HuH-7 (cell line): ENCODE measurements around the gene C18orf63.
A peak's percentile ranks its signal among the peaks of the same experiment; 100 is the strongest.
"Not testable (repeated sequence)": the region's sequence is repeated elsewhere in the genome, so short reads cannot be mapped to it uniquely, and the experiment has no call there.

Experiments
- DNase-seq: peaks from one replicate; pipeline ENCODE4 v3.0.0; 2011; ENCODE audit warnings: low spot score

The C18orf63 gene

DNA sequence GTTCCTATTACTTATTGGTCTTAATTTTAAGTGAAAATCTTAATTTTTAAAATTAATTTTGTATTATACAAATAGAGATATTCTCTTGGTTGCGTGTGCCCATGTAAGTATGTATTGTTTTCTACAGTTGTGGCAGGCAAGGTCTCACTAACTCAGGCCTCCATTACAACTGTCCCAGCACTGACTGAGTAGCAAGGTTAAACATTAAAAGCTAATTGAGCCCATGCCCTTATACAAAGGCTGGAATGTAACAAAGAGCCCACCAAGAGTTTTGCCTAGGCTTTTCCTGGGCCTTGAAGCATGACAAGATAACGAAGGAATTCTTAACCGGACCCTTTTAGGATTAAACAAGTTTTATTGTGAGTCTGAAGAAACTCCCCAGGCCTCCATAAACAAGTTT lies 11.2 kb downstream of the C18orf63 start:
- not testable (repeated sequence) for DNase-seq

DNA sequence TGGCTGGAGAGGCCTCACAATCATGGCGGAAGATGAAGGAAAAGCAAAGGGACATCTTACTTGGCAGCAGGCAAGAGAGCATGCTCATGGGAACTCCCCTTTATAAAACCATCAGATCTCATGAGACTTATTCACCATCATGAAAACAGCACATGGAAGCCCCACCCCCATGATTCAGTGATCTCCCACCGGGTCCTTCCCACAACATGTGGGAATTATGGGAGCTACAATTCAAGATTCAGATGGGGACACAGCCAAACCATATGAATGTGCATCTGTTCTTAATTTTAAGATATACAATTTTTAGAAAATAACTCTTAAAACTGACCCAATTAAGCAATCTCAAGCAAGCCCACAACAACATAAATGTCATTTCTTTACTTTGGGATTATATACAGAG lies 12.6 kb downstream of the C18orf63 start:
- no peak for DNase-seq

DNA sequence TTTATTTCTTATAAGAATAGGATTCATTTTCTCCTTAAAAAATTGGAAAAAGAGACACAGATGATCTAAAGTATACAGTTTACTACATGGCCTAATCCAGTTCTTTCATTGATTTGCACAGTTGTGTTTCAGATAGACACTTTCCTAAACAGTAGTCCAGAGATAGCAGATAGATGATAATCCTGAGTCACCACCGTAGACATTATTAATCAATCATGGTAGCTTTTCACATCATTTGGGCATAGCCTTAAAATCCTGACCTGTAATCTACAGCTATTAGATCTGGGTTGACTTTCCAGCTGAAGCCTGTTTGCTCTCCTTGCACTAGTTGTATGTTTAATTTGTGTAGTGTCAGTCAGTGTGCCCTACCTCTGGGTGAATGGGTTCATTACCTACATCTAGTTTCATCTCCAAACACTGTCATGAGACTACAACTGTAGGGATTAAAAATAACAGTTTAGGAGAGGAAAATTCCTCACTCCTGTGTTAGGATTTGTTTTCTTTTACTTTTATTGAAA lies 14.1 kb downstream of the C18orf63 start:
- no peak for DNase-seq

DNA sequence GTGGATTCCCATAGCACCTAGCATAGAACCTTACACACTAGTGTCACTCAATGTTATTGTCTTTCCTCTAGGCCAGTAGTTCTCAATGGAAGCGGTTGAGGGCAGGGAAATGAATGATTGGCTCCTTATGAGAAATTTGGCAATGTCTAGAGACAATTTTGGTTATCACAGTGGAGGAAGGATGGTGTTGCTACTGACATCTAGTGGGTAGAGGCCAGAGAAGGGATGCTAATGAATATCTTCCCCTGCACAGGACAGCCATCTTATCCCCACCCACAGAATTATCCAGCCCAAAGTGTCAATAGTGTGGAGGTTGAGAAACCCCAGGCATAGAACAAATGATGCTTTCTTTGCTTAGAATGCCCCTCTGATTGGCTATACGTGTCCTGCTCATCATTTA lies 15.8 kb downstream of the C18orf63 start:
- peak; percentile 16 for DNase-seq

DNA sequence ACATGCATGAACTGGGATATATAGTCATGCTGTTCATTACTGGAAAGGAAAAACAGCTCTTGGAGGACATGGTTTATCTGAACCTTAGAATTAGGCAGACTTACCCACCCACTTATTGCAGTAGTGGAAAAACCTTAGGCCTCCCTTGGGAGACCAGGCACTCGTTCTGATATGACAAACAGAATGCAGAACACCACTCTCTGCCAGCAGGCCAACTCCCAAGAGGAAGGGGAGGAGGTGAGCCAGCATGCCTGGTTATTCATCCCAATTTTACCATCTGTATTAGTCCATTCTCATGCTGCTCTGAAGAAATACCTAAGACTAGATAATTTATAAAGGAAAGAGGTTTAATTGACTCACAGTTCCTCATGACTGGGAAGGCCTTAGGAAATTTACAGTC lies 17.5 kb downstream of the C18orf63 start:
- DNase-seq = no peak

DNA sequence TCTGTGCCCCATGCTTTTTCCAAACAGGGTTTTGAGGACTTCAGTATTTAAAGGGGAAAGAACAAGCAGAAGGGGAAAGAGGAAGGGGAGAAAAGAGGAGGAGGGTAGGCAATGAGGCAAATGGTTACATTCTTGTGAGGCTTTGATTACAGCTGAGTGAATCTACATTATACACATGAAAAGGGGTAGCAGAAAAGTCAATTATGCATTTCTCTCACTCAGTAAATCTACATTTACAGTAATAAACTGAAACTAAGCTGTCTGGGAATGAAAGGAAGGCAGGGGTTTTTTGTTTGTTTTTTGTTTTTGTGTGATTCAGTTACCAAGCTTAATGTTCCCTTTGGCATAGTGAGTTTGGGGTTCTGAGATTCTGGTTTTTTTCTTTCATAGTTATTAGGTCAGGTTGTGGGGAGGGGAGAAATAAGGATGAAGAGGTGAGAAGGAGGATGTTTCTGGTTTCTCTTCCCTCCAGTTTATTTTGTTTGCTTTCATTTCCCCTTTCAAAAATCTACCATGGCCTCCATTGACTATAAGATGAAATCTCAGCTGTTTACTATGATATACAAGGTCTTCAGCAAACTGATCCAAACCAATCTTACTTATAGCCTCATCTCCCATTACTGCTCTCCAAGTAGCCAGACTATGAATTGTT lies 18.7 kb downstream of the C18orf63 start:
- DNase-seq = no peak

DNA sequence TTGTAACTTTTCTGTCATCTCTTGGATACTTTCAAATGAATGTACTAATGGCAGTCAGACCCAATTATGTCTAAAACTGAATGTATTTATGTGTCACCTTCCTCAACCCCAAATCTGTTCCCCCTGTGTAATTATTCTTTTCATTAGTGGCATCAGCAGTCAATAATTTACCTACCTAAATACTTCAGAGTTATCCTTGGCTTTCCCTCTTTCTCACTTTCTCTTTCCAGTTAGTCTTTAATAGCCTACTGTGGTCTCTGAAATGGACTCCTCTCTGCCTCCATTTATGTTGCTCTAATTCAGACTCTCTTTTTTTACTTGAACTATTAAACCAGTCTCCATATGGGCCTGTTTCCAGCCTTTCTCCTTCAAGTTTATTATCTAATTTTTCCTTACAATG lies 21.0 kb downstream of the C18orf63 start:
- DNase-seq = no peak

DNA sequence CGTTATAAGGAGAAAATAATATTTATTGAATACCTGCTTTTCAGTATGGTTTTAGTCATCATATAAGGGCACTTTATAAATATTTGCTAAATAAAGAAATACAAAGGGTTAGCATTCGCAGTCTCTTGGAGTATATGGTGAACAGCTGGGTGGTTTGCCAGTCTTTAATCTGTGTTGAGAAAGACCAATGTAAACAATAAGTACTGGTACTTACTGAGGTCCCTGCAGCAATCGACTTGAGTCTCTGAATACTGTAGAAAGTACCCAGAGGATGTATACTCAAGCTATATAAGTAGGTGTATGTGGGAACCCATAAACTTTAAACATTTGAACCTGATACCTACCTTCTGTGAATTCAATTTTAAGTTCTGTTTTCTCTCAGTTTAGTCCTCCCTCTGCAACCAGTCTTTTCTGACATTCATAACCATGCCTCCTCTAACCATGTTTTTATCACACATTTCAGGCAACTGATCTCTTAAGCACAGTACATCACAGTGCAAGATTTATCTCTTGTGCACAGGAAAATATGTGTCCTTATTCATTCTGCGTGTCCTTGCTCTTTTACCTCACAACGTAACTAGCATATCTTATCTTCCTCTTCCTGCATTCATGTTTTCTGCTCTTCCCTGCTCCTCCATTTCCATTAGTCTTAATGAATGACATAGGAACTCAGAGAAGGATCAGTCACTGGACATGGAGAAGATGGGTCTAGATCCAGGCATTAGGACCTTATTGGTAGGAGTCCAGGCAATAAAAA lies 21.7 kb downstream of the C18orf63 start:
- DNase-seq = no peak

DNA sequence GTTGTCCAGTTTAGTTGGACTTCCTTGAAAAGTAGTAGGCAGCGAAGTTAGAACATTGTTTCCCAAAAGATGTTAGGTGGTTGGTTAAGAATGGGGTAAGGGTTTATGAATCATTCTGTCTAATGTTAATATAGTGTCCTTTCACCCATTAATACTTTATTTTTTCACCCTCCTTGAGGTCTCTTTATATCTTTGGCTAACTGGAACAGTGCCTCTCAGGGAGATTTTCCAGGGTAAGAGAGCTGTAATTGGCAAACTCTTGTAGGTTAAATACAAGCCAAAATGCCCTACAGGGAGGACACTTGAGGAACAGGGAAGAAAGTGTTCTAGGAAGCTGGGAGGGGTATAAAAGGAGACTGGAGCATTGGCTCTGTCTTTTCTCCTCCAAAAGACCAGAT lies 22.3 kb downstream of the C18orf63 start:
- no peak for DNase-seq

DNA sequence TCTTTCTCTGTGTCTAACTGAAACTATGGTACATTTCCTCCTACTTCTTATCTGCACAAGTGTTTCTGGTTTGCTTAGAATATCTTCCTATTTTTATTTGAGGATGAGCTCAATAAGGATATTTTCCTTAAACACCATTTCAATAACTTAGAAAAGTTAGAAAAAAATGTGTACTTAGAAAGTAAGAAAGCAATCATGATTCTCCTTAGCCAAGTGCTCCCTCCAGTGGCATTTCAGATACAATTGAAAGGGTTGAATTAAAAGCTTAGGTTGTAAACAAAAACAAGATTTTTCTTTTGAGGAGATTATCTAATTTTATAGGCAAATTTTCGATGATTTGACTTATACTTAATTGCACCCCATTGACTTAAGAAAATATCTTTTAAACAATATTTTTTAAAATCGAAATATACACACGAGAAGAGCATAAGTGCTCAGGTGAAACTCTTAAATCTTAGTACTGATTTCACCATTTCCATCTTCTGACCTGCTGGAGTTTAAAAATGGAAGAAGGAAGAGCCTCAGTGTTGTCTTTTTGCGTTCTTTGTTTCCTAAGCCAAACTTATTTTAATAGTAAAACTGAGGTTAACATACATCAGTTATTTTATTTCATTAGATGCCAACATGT lies 26.9 kb downstream of the C18orf63 start:
- DNase-seq = no peak

DNA sequence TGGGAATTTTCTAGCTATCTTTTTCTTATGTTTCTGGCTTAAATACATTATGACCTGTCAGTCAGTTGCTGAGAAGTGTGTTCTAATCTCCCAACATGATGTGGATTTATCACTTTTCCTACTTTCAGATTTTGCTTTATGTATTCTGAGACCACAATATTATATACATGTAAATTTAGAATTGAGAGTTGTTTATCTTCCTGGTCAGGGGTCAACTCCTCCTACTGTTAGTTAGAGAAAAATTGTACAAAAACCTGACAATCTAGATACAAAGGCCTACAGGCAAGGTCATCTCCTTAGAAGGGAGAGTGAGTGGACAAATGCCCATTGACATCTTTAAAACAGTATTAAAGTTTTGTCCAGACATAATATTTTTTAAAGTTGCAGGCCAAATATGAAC lies 30.6 kb downstream of the C18orf63 start:
- no peak for DNase-seq

DNA sequence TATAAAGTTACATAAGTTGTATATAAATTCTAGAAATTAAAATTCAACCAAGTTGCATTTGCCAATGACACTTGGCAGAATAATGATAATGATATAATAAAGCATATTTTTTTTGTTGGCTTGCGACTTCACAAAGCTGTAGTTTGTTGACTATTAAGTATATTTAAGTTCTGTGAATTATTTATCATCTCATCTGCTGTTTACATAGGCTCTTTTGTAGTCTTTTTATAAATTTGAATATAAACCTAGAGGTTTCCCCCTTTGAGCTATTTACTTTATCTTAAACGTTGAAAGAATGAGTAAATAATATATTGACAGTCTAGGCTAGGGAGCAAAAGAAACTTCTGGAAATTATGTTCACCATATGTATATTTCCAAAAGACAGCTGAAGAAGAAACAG lies 32.9 kb downstream of the C18orf63 start:
- DNase-seq = no peak

DNA sequence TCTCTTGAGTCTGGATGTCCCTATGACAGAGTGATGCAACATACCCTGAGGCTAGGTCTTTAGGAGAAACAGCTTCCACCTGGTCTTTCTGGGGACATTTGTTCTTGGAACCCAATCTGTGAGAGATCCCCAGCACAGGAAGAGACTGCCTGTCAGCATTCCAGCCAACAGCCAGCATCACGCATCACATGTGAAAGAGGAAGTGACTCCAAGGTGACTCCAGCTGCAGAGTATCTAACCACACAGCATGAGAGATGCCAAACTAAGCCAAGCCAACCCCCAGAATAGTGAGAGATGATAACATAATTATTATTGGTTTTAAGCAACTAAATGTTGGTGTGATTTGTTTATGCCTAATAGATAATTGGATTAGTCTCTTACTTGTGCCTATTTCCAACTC lies 35.7 kb downstream of the C18orf63 start:
- DNase-seq = no peak

DNA sequence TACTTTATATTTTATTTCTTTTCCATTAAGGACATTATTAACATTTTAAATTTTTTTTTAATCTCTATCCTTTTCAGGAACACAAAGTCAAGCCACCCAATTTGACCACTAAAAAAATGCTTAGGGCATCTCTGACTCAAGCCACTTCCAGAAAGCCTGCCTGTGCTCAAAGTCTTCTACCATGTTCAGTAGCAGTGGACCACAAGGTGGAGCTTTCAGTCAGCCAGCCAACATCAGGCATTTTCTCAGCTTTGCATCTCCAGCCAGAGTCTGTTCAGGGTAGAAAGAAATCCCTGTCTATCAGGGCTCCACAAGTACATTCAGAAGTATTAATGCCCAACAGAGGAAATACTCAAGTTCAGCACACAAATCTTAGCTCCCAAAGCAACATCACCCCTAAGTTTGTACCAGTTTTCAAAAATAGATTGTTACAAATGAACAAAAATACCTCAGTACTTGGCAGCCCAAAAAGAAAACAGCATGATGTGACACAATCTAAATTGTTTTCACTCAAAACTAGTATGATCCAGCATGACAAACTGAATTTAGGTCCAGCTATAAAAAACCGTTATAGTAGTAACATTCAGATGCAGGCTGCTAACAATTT lies 37.6 kb downstream of the C18orf63 start:
- DNase-seq = peak; percentile 30

DNA sequence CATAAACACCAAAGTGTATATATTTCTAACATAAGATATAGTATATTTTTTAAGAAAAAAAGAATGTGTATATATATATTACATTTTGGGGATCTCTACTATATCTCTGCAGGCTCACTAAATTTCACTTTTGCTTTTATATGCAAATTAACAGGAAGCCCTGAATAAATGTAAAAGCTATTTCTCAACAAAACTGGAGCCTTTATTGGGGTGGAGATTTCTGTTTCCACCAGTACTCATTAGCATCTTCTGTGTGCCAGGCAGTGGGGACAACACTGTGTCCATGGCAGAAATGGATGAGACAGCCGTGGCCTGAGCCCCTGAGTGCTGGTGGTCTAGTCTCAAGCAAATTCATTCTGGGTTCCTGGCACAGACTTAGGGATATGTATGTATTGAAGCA lies 41.3 kb downstream of the C18orf63 start:
- no peak for DNase-seq

DNA sequence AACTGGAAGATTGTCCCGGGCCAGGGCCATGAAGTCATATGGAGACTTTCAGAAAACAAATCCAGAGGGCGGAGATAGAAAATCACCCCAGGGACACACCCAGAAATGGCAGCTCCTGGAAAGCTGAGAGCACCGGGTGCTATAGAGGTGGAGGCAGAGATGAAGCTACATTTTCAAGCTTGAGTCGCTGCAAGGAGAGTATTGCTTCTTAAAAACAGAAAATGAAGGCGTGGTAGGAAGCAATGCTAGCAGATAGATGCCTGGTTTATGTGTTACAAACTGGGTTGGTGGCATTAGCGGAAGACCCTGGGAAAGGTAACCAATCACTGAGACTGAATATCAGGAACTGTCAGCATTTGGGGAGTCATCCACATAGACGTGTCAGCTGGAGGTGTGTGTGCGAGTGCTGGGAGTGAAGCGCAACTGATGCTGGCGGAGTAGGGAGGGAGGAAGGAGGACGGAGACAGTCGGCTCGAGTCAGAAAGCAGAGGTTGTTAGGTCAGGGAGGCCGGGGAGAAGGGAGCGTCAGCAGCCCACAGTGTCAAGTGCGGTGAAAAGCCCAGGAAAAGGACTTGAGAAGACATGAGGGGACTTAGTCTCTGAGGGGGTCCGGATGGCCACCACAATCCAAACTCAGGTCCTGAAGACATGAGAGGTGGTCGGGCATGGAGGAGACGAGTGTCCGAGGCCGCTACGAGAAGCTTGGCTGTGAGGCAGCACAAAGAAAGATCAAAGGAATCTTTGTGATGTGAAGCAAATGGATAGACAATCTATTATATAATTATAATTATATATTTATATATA lies 45.4 kb downstream of the C18orf63 start:
- DNase-seq = no peak

DNA sequence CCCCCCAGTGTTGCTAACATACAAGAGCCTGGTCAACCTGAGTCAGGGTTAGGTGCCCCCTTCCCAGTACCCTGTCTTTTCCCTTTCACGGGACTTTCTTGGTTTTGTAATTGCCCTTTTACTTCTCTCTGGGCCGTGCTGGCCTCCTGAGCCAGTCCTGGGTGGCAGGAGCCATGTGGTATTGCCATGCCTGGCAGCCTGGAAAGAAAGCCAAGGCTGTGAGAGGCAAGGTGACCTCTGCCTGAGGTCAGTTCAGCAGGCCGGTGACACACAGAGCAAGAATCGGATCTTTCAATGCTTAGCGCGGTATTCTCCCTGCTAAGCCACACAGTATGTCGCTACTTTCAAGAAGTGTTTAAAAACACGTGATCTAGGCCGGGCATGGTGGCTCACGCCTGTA lies 52.3 kb downstream of the C18orf63 start:
- no peak for DNase-seq

DNA sequence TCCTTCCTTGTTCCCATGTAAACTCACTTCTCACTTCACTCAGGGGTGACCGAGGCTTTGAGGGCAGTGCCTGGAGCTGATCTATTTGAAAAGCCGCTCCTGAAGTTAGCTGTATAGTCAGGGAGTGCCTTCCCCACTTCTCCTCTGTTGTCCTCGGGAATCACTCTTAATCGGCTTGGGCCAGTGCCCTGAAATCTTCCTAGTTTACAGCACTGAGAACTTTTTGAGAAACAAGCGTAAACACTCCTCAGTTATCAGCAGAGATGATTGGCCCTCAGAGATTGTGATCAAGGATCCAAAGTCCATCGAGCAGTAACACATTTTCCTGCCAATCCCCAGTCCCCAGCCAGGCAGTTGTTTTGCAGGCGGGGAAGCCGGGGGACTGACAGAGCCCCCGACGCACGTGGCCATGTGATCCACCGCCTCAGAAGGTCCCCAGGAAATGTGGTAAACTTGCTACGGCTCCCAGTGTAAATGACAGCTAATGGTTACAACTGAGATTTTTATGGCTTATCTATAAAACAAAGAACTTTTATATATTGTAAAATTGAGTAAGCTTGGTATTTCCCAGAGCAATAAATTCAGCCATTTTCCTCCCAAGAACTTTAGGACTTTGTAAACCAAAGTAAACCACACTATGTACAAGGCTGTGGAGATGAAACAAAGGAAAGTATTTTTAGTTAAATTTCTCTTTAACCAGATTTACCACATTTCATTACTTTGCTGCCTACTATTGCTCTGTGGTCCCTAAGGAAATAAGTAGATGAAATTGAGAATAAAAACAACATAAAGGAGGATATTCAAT lies 53.5 kb downstream of the C18orf63 start:
- peak; percentile 46 for DNase-seq

DNA sequence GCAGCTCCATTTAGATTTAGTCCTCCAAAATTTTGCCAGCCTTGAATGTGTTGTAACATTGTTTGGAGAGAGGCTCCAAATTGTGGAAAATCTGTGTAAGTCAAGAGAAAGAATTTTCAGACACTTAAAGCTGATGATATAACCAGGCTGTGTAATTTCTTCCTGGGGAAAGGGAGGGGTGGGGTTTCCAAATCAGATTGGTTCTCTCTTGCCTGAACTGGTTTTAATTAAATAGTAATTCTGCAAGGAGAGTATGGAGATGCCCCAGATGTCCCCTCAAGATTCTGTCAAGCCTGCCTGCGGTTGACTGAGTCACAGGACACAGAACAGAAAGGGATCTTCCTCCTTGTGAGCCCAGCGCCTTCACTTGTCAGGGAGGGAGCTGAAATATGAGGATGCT lies 54.5 kb downstream of the C18orf63 start:
- no peak for DNase-seq

DNA sequence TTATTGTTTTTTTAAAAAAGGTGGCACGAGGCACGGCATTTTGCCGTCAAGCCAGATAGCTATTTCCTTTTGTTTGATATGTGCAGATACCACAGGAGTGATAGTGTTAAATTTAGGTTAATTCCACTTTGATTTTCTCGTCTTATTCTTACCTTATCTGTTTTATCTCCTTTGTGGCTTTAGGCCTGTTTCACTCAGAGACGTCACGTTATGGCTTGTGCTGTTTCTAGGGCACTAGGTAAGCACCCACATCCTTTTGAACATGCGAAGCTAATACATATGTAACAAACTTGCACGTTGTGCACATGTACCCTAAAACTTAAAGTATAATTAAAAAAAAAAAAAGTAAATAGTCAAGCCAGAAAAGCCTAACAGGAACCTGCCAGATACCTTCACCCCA lies 57.8 kb downstream of the C18orf63 start:
- no peak for DNase-seq

DNA sequence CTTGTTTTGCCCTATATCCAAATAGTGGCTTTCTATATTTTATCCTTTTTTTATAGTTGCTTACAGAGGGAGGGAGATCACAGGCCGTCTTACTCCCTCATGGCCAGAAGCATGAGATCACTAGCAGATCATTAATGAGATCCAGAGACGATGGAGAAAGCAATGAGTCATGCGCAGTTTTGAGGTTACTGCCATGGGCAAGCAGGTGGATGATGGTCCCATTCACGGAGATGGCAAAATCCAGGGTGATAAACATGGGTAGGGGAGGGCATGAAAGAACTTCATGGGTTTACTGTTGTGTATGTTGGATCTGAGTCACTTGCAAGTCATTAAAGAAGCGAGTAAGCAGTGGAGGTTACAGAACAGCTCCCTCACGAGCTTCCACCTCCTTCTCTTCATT lies 60.4 kb downstream of the C18orf63 start:
- no peak for DNase-seq
